Panc1 (cell line): Measurements from ENCODE around the gene CD4. TPM values are rescaled to one million over a fixed set of nuclear protein-coding genes. Genes with fewer than 3 reads are reported as not detected.

Experiments used
- ATAC-seq: fragments of 200-7000 bp; cut with Tn5 transposase; 2 replicates; pipeline ENCODE4 v1.9.1; 2020; ENCODE audit warnings: mild to moderate bottlenecking, moderate library complexity
- BruUV-seq: library from RNA; stranded (reverse); fragments of 400-500 nt; replicated peaks from 2 replicates; lab custom pipeline; 2021; lab: Mats Ljungman, UMichigan
- CTCF ChIA-PET: fragments of 300-600 bp; sonication (Branson Sonifier 250); formaldehyde crosslinking; loops from one replicate; lab custom pipeline; 2022; ENCODE audit warnings: antibody characterized with exemption; lab: Charles Lee
- POLR2A ChIA-PET: fragments of 300-600 bp; sonication (Branson Sonifier 250); formaldehyde crosslinking; loops from one replicate; lab custom pipeline; 2022; ENCODE audit warnings: antibody characterized with exemption; lab: Charles Lee
- DNase-seq: peaks from one replicate; pipeline ENCODE4 v3.0.0-alpha.2; 2010; ENCODE audit warnings: low read depth, low spot score
- H3K27ac ChIP-seq: 2 replicates; pipeline ENCODE4 v1.5.1; 2011; ENCODE audit warnings: mild to moderate bottlenecking, low read length, inconsistent platforms
- H3K27me3 ChIP-seq: fragments of 200-500 bp; sonication (Bioruptor generic); 2 replicates; pipeline ENCODE4 v1.6.0; 2014; ENCODE audit warnings: low read length, inconsistent platforms; ENCODE audit not compliant: control insufficient read depth, insufficient read depth
- H3K36me3 ChIP-seq: fragments of 200-500 bp; sonication (Bioruptor generic); 2 replicates; pipeline ENCODE4 v1.5.1; 2014; ENCODE audit warnings: inconsistent platforms, mild to moderate bottlenecking, low read length, moderate library complexity; ENCODE audit not compliant: control insufficient read depth, insufficient read depth
- H3K4me1 ChIP-seq: 2 replicates; pipeline ENCODE4 v1.5.1; 2011; ENCODE audit warnings: inconsistent platforms, mild to moderate bottlenecking, low read length, moderate library complexity; ENCODE audit not compliant: control insufficient read depth, insufficient read depth
- H3K4me3 ChIP-seq, 2 experiments: 2 replicates each; pipeline ENCODE4 v1.5.1; 2011 to 2012; ENCODE audit warnings: low read depth in 2 of 2, low read length in 2 of 2, mild to moderate bottlenecking in 2 of 2, inconsistent platforms in 1 of 2, moderate library complexity in 1 of 2
- H3K9me3 ChIP-seq: fragments of 200-500 bp; sonication (Bioruptor generic); 2 replicates; pipeline ENCODE4 v1.5.1; 2014; ENCODE audit warnings: low read depth, mild to moderate bottlenecking, inconsistent platforms, low read length, moderate library complexity; ENCODE audit not compliant: control insufficient read depth, insufficient read depth
- POLR2AphosphoS5 ChIP-seq: IDR thresholded peaks from 2 replicates; pipeline ENCODE4 v1.6.1; 2012; ENCODE audit warnings: mild to moderate bottlenecking, low read depth, low read length, moderate library complexity
- SIN3A ChIP-seq: IDR thresholded peaks from 2 replicates; pipeline ENCODE4 v1.6.1; 2012; ENCODE audit warnings: low read depth, mild to moderate bottlenecking, low read length, moderate library complexity, borderline replicate concordance; ENCODE audit not compliant: insufficient read depth
- TCF7L2 ChIP-seq: IDR thresholded peaks from 2 replicates; pipeline ENCODE4 v1.6.1; 2011; ENCODE audit warnings: mild to moderate bottlenecking, low read depth, low read length, inconsistent platforms
- in situ Hi-C: cut with HindIII; loops from 2 replicates; pipeline ENCODE4 v1.10.0; 2016; ENCODE audit warnings: low sequenced_read_pairs, low pct_unique_long_range_greater_than_20kb
- intact Hi-C: fragments of 100-400 bp; cut with micrococcal nuclease; formaldehyde crosslinking; loops from one replicate; pipeline ENCODE4 v1.10.0; 2022; ENCODE audit not compliant: unreplicated experiment
- total RNA-seq: library from RNA; stranded (reverse); gene quantifications from one replicate; pipeline ENCODE4 v1.2.1, GENCODE V29; 2021; ENCODE audit not compliant: unreplicated experiment
- TF ChIP-seq, protein P1 (sequence below), 2 experiments: IDR thresholded peaks; 2 replicates each; pipeline ENCODE4 v1.6.1; 2011 to 2012; ENCODE audit warnings: low read depth in 2 of 2, control low read depth in 1 of 2, low read length in 1 of 2, mild to moderate bottlenecking in 1 of 2, moderate library complexity in 1 of 2; ENCODE audit not compliant: insufficient read depth in 1 of 2
- TF ChIP-seq, protein P2 (sequence below): fragments of 450-650 bp; IDR thresholded peaks from 2 replicates; pipeline ENCODE4 v1.5.1; 2017; ENCODE audit warnings: mild to moderate bottlenecking

CD4 gene
- total RNA-seq, 1 experiment from 2014 or later, result 0.23 TPM

DNA sequence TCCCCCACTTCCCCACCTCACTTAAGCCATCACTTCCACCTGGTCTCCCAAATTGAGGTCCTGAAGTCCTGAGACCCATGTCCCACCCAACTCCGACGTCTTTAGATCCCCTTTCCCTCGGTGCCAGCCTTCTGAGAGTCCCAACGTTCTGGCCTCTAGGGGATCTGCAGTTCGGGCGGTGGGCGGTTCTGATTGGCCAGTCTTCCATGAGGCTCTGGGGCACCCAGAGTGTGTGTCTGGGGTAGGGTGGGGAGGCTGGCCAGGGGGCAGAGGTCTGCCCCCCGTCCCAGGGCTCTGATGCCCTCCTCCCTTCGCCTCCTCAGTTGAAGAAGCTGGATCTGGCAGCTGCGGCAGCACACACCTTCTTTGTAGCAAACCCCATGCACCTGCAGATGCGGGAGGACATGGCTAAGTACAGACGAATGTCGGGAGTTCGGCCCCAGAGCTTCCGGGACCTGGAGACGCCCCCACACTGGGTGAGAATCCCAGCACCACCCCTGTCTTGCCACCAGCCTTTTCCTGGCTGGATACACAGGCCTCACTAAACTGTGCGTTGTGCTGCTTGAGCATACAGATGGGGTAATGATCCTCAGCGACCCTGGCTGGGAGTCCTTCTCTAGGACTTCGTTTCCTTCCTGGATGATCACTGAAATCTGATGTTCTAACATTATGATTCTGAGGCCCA, 40.4 kb downstream of the CD4 start:
- in situ Hi-C loops, result no loop called here
- Histone ChIP-seq H3K27ac (peak overlapping the region; percentile 63; the same call in 1 of the 2 replicates), H3K27me3 (no peaks in the 10 kb centered on the region), H3K9me3 (no peaks in the 10 kb centered on the region), H3K4me3 (peak overlapping the region; percentile 65 to 67), H3K4me1 (peaks cover 10% of the 10 kb centered on the region; the same call in 1 of the 2 replicates), H3K36me3 (no peaks in the 10 kb centered on the region)
- intact Hi-C loops, result loop anchor here (5.0 kb wide), 1 partner anchor 77 kb away; the partner anchor contains the start of gene MLF2
- ATAC-seq (peak; percentile 20; the same call in 1 of the 2 replicates), DNase-seq (no peak)
- BruUV-seq, result no TSS peak
- ChIA-PET POLR2A (no interaction called here), CTCF (interaction anchor here (0.6 kb wide), 1 partner anchor 118 kb away, joined by 5 read pairs; no protein-coding TSS in a partner anchor)
- TF ChIP-seq TCF7L2 (no peak), POLR2AphosphoS5 (no peak), SIN3A (no peak)
- TF ChIP-seq, protein P1, sequence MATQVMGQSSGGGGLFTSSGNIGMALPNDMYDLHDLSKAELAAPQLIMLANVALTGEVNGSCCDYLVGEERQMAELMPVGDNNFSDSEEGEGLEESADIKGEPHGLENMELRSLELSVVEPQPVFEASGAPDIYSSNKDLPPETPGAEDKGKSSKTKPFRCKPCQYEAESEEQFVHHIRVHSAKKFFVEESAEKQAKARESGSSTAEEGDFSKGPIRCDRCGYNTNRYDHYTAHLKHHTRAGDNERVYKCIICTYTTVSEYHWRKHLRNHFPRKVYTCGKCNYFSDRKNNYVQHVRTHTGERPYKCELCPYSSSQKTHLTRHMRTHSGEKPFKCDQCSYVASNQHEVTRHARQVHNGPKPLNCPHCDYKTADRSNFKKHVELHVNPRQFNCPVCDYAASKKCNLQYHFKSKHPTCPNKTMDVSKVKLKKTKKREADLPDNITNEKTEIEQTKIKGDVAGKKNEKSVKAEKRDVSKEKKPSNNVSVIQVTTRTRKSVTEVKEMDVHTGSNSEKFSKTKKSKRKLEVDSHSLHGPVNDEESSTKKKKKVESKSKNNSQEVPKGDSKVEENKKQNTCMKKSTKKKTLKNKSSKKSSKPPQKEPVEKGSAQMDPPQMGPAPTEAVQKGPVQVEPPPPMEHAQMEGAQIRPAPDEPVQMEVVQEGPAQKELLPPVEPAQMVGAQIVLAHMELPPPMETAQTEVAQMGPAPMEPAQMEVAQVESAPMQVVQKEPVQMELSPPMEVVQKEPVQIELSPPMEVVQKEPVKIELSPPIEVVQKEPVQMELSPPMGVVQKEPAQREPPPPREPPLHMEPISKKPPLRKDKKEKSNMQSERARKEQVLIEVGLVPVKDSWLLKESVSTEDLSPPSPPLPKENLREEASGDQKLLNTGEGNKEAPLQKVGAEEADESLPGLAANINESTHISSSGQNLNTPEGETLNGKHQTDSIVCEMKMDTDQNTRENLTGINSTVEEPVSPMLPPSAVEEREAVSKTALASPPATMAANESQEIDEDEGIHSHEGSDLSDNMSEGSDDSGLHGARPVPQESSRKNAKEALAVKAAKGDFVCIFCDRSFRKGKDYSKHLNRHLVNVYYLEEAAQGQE (IDR thresholded peaks at IDR 0.05; ENCODE audit: insufficient read depth in 1 of 2, low read depth in 2 of 2, low read length in 1 of 2), result no peak
- TF ChIP-seq, protein P2, sequence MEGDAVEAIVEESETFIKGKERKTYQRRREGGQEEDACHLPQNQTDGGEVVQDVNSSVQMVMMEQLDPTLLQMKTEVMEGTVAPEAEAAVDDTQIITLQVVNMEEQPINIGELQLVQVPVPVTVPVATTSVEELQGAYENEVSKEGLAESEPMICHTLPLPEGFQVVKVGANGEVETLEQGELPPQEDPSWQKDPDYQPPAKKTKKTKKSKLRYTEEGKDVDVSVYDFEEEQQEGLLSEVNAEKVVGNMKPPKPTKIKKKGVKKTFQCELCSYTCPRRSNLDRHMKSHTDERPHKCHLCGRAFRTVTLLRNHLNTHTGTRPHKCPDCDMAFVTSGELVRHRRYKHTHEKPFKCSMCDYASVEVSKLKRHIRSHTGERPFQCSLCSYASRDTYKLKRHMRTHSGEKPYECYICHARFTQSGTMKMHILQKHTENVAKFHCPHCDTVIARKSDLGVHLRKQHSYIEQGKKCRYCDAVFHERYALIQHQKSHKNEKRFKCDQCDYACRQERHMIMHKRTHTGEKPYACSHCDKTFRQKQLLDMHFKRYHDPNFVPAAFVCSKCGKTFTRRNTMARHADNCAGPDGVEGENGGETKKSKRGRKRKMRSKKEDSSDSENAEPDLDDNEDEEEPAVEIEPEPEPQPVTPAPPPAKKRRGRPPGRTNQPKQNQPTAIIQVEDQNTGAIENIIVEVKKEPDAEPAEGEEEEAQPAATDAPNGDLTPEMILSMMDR, result 0 out of 2 replicates have a peak, but pooled peaks have one; percentile 7

DNA sequence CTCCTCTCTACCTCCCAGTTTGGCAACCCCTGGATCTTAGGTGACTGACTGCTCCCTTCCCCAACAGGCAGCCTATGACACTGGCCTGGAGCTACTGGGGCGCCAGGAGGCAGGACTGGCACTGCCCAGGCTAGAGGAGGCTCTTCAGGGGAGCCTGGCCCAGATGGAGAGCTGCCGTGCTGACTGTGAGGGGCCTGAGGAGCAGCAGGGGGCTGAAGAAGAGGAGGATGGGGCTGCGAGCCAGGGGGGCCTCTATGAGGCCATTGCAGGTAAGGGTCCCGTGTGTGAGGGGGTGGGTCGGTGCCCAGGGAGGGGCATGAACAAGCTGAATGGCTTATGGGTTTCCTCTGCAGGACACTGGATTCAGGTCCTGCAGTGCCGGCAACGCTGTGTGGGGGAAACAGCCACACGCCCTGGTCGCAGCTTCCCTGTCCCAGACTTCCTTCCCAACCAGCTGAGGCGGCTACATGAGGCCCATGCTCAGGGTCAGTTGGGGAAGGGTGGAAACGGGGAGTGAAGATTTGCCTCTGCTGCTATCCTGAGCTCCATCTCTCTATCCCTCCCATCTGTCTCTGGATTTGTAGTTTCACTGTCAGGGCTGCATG, 41.1 kb downstream of the CD4 start:
- H3K4me1 ChIP-seq, result peaks cover 4% of the 10 kb centered on the region; the same call in 1 of the 2 replicates
- no peaks in the 10 kb centered on the region for H3K27me3 ChIP-seq
- in situ Hi-C loops, result no loop called here
- no peaks in the 10 kb centered on the region for H3K36me3 ChIP-seq
- no peak overlapping the region for H3K27ac ChIP-seq
- intact Hi-C loops, result no loop called here
- CTCF ChIA-PET, result no interaction called here
- POLR2A ChIA-PET, result no interaction called here
- no peak overlapping the region for H3K4me3 ChIP-seq
- BruUV-seq, result no TSS peak
- DNase-seq, result no peak
- no peak for ATAC-seq
- TF ChIP-seq TCF7L2 (no peak), POLR2AphosphoS5 (no peak), SIN3A (no peak)
- TF ChIP-seq, protein P2, result no peak
- TF ChIP-seq, protein P1 (IDR thresholded peaks at IDR 0.05; ENCODE audit: insufficient read depth in 1 of 2, low read depth in 2 of 2, low read length in 1 of 2), result no peak
- no peaks in the 10 kb centered on the region for H3K9me3 ChIP-seq
